Esophagus muscularis mucosa (tissue), 3 donors: ENCODE results near the gene BRD3.

Experiments used
- CTCF ChIP-seq, 3 experiments: fragments of 200-600 bp in 2 of 3; fragments of 450-650 bp in 1 of 3; sonication (generic) in 2 of 3; IDR thresholded peaks; one replicate each; pipeline ENCODE4 v1.5.1; 2017 to 2019; ENCODE audit warnings: antibody characterized with exemption in 3 of 3, mild to moderate bottlenecking in 2 of 3, moderate library complexity in 1 of 3
- POLR2AphosphoS5 ChIP-seq, 2 donors: sonication (generic); formaldehyde crosslinking; IDR thresholded peaks; one replicate each; pipeline ENCODE4 v1.6.1; 2017; ENCODE audit warnings: antibody characterized with exemption in 2 of 2

GRCh38 chr9:134033516-134034214 is 34.2 kb downstream of the BRD3 start:
- TF ChIP-seq CTCF (IDR thresholded peaks at IDR 0.05) (no peak), POLR2AphosphoS5 (IDR thresholded peaks at IDR 0.05) (no peak)
